H1 (cell line): ENCODE results near the gene BIK. TPM values are rescaled to one million over a fixed set of nuclear protein-coding genes. Genes with fewer than 3 reads are reported as not detected.
A peak's percentile ranks its signal among the peaks of the same experiment; 100 is the strongest.

Source experiments
- CTCF ChIA-PET: fragments of 300-600 bp; sonication (Branson Sonifier 250); formaldehyde crosslinking; loops from one replicate; lab custom pipeline; 2021; ENCODE audit not compliant: partially characterized antibody; lab: Charles Lee
- POLR2A ChIA-PET: fragments of 300-600 bp; sonication (Branson Sonifier 250); formaldehyde crosslinking; loops from one replicate; lab custom pipeline; 2021; ENCODE audit warnings: inconsistent platforms; ENCODE audit not compliant: partially characterized antibody; lab: Charles Lee
- DNase-seq, 2 experiments: peaks; one replicate each; pipeline versions ENCODE4 v3.0.0 to v3.0.0-alpha.2; 2010 to 2022; ENCODE audit warnings: low spot score in 2 of 2, low read depth in 1 of 2, mixed read lengths in 1 of 2
- FAIRE-seq: peaks from 2 replicates; lab custom pipeline; 2011; peaks lifted over from hg19 to GRCh38; lab: Jason Lieb, UNC
- H2AFZ ChIP-seq: 2 replicates; pipeline ENCODE4 v1.8.1; 2012; ENCODE audit warnings: low read length, inconsistent platforms
- H2AK5ac ChIP-seq: 2 replicates; pipeline ENCODE4 v1.6.1; 2013; ENCODE audit warnings: low read depth, low read length
- H2BK120ac ChIP-seq: replicated peaks from 2 replicates; pipeline ENCODE3; 2013; ENCODE audit warnings: low read depth, low read length, inconsistent platforms
- H2BK12ac ChIP-seq: 2 replicates; pipeline ENCODE4 v1.6.1; 2013; ENCODE audit warnings: low read depth, low read length
- H2BK15ac ChIP-seq: 2 replicates; pipeline ENCODE4 v1.6.1; 2013; ENCODE audit warnings: low read length
- H2BK20ac ChIP-seq: 2 replicates; pipeline ENCODE4 v1.6.1; 2013; ENCODE audit warnings: low read length
- H2BK5ac ChIP-seq: 2 replicates; pipeline ENCODE4 v1.6.1; 2013; ENCODE audit warnings: low read depth, low read length
- H3K14ac ChIP-seq: 2 replicates; pipeline ENCODE4 v1.6.1; 2013; ENCODE audit warnings: inconsistent platforms; ENCODE audit not compliant: insufficient read length
- H3K18ac ChIP-seq: 2 replicates; pipeline ENCODE4 v1.6.1; 2013; ENCODE audit warnings: low read length; ENCODE audit errors: extremely low read depth
- H3K23ac ChIP-seq: 2 replicates; pipeline ENCODE4 v1.6.1; 2013; ENCODE audit warnings: inconsistent platforms; ENCODE audit not compliant: insufficient read length
- H3K23me2 ChIP-seq: 2 replicates; pipeline ENCODE4 v1.6.1; 2013; ENCODE audit warnings: low read depth, low read length
- H3K27ac ChIP-seq: 2 replicates; pipeline ENCODE4 v1.6.1; 2011; ENCODE audit warnings: low read depth, low read length, inconsistent platforms
- H3K27me3 ChIP-seq, 4 experiments: replicated peaks in 1 of 4; 1 replicate in 1 of 4; 2 replicates in 3 of 4; pipeline versions ENCODE4 v1.6.1 to v1.8.1; 2011 to 2013; ENCODE audit warnings: low read length in 3 of 4, mild to moderate bottlenecking in 3 of 4, inconsistent platforms in 2 of 4, mixed read lengths in 2 of 4, moderate library complexity in 1 of 4; ENCODE audit not compliant: control insufficient read depth in 3 of 4, insufficient read depth in 3 of 4; ENCODE audit errors: extremely low read depth in 1 of 4
- H3K36me3 ChIP-seq, 4 experiments: 2 replicates each; pipeline versions ENCODE4 v1.6.1 to v1.8.1; 2011 to 2013; ENCODE audit warnings: mild to moderate bottlenecking in 4 of 4, low read length in 3 of 4, moderate library complexity in 2 of 4, control low read depth in 1 of 4, inconsistent platforms in 1 of 4; ENCODE audit not compliant: insufficient read depth in 4 of 4, control insufficient read depth in 2 of 4
- H3K4ac ChIP-seq: replicated peaks from 2 replicates; pipeline ENCODE3; 2013; ENCODE audit warnings: low read length, low read depth, mixed read lengths, inconsistent platforms; ENCODE audit not compliant: insufficient read length
- H3K4me1 ChIP-seq, 4 experiments: replicated peaks in 1 of 4; 1 replicate in 1 of 4; 2 replicates in 3 of 4; pipeline versions ENCODE4 v1.6.1 to v1.8.1; 2011 to 2013; ENCODE audit warnings: low read length in 3 of 4, inconsistent platforms in 2 of 4, mixed read lengths in 1 of 4; ENCODE audit not compliant: insufficient read depth in 4 of 4, control insufficient read depth in 3 of 4
- H3K4me2 ChIP-seq, 2 experiments: 2 replicates each; pipeline versions ENCODE4 v1.6.1 to v1.8.1; 2011 to 2013; ENCODE audit warnings: low read depth in 2 of 2, low read length in 2 of 2, control low read depth in 1 of 2, inconsistent platforms in 1 of 2, mild to moderate bottlenecking in 1 of 2; ENCODE audit not compliant: insufficient read depth in 1 of 2
- H3K4me3 ChIP-seq, 4 experiments: fragments of 200-600, 300-600 bp in 1 of 4; sonication (generic), shearing (Covaris generic), sonication (Bioruptor Twin) in 1 of 4; 2 replicates each; pipeline versions ENCODE4 v1.5.1 to v1.8.1; 2011 to 2016; ENCODE audit warnings: low read length in 4 of 4, low read depth in 3 of 4, control low read depth in 2 of 4, inconsistent platforms in 2 of 4, mild to moderate bottlenecking in 2 of 4, mixed read lengths in 1 of 4, moderate library complexity in 1 of 4; ENCODE audit not compliant: insufficient read depth in 2 of 4; ENCODE audit errors: extremely low read depth in 1 of 4
- H3K56ac ChIP-seq: replicated peaks from 2 replicates; pipeline ENCODE3; 2013; ENCODE audit warnings: low read depth, mild to moderate bottlenecking, mixed read lengths, low read length, inconsistent platforms; ENCODE audit not compliant: insufficient read length
- H3K79me1 ChIP-seq: 2 replicates; pipeline ENCODE4 v1.6.1; 2013; ENCODE audit warnings: low read depth, low read length, control low read depth
- H3K79me2 ChIP-seq, 2 experiments: 2 replicates each; pipeline versions ENCODE4 v1.6.1 to v1.8.1; 2012 to 2013; ENCODE audit warnings: low read length in 2 of 2, mild to moderate bottlenecking in 2 of 2, inconsistent platforms in 1 of 2; ENCODE audit not compliant: insufficient read depth in 2 of 2, control insufficient read depth in 1 of 2
- H3K9ac ChIP-seq, 4 experiments: replicated peaks in 1 of 4; 1 replicate in 1 of 4; 2 replicates in 3 of 4; pipeline versions ENCODE4 v1.6.1 to v1.8.1; 2011 to 2013; ENCODE audit warnings: low read depth in 3 of 4, low read length in 3 of 4, control low read depth in 2 of 4, mild to moderate bottlenecking in 2 of 4, moderate library complexity in 2 of 4, inconsistent platforms in 1 of 4; ENCODE audit errors: extremely low read depth in 1 of 4
- H3K9me3 ChIP-seq, 2 experiments: 2 replicates each; pipeline versions ENCODE4 v1.6.1 to v1.8.1; 2012 to 2013; ENCODE audit warnings: mild to moderate bottlenecking in 2 of 2, moderate library complexity in 2 of 2, control low read depth in 1 of 2, inconsistent platforms in 1 of 2, low read depth in 1 of 2, low read length in 1 of 2, mixed read lengths in 1 of 2; ENCODE audit not compliant: insufficient read depth in 2 of 2
- H4K20me1 ChIP-seq, 2 experiments: replicated peaks in 1 of 2; 2 replicates each; pipeline versions ENCODE3 to v1.8.1; 2011 to 2013; ENCODE audit warnings: inconsistent platforms in 2 of 2, low read length in 2 of 2, mild to moderate bottlenecking in 1 of 2; ENCODE audit not compliant: insufficient read depth in 2 of 2, control insufficient read depth in 1 of 2
- H4K5ac ChIP-seq: 2 replicates; pipeline ENCODE4 v1.6.1; 2013; ENCODE audit warnings: low read length, low read depth, mixed read lengths, inconsistent platforms; ENCODE audit not compliant: insufficient read length
- H4K8ac ChIP-seq: 2 replicates; pipeline ENCODE4 v1.8.0; 2013; ENCODE audit warnings: mild to moderate bottlenecking, moderate library complexity, low read length, inconsistent platforms; ENCODE audit not compliant: insufficient read depth; ENCODE audit errors: extremely low read depth
- H4K91ac ChIP-seq: replicated peaks from 2 replicates; pipeline ENCODE3; 2013; ENCODE audit warnings: low read length, mixed read lengths, inconsistent platforms; ENCODE audit not compliant: insufficient read length
- POU5F1 ChIP-seq: IDR thresholded peaks from 2 replicates; pipeline ENCODE4 v1.6.1; 2011; ENCODE audit warnings: low read depth, mild to moderate bottlenecking, low read length, moderate library complexity
- SP1 ChIP-seq: IDR thresholded peaks from 2 replicates; pipeline ENCODE4 v1.6.1; 2011; ENCODE audit warnings: low read depth, low read length
- WGBS, 2 experiments: shearing (Covaris generic) in 1 of 2; methylation state at CpG; one replicate each; pipeline versions ENCODE4 v1.1.6 to v1.1.7; 2013 to 2015; ENCODE audit warnings: low lambda C conversion rate in 2 of 2, mixed read lengths in 2 of 2, inconsistent platforms in 1 of 2, low coverage in 1 of 2, missing lambda C conversion rate in 1 of 2; ENCODE audit not compliant: insufficient replicate concordance in 2 of 2, insufficient coverage in 1 of 2, insufficient read length in 1 of 2; ENCODE audit errors: extremely low coverage in 1 of 2, missing lambda C conversion rate in 1 of 2; 5-methylcytosine and 5-hydroxymethylcytosine counted together
- polyA plus RNA-seq, 7 experiments: library from polyadenylated mRNA; depleted of rRNA in 3 of 7; stranded (reverse) in 5 of 7; unstranded in 2 of 7; fragments of >200 nt in 5 of 7; fragments of 200-250 nt in 2 of 7; gene quantifications; 1 replicate in 5 of 7; 2 replicates in 1 of 7; 4 replicates in 1 of 7; pipeline versions ENCODE4 v1.2.1 to v1.2.3, GENCODE V29; 2011 to 2013; ENCODE audit warnings: missing spikeins in 2 of 7, mixed read lengths in 2 of 7
- total RNA-seq: library from RNA; stranded (reverse); fragmentation: NEBNext Ultra II Directional; extraction: Animal tissue kit (Norgen Biotek cat#: 25700); gene quantifications from 2 replicates; pipeline ENCODE4 v1.2.1, GENCODE V29; 2021

Gene BIK
- total and polyA plus RNA-seq, 2 of the 8 experiments (the other 6 are each of a cell fraction or from before 2014, with no cell fraction given): 3.3 to 5.5 TPM

- peak overlapping the region; percentile 46 for H4K8ac ChIP-seq
- H3K23ac ChIP-seq: no peak overlapping the region
- H2BK5ac ChIP-seq: no peak overlapping the region
- no peaks in the 10 kb centered on the region for H3K4me1 ChIP-seq
- H3K18ac ChIP-seq: no peak overlapping the region
- peaks cover 5 to 7% of the 10 kb centered on the region in 2 experiments for H4K20me1 ChIP-seq
- no peak for FAIRE-seq
- H3K36me3 ChIP-seq: peaks cover 24 to 46% (median 42%) of the 10 kb centered on the region in 4 experiments
- no peak overlapping the region for H4K5ac ChIP-seq
- no peaks in the 10 kb centered on the region for H3K23me2 ChIP-seq
- H2AFZ ChIP-seq: no peak overlapping the region
- no peak overlapping the region for H3K56ac ChIP-seq
- H4K91ac ChIP-seq: no peak overlapping the region
- TF ChIP-seq POU5F1 (no peak), SP1 (no peak)
- no peak overlapping the region for H2BK20ac ChIP-seq
- no peaks in the 10 kb centered on the region for H3K27me3 ChIP-seq
- no peak overlapping the region for H3K4ac ChIP-seq
- no peak overlapping the region for H2BK120ac ChIP-seq
- no peak overlapping the region for H3K14ac ChIP-seq
- POLR2A ChIA-PET: interaction anchor here (1.5 to 2.6 kb wide), 6 partner anchors 10 to 32 kb away, joined by 3 to 12 read pairs (median 7); no protein-coding TSS in a partner anchor
- H3K79me1 ChIP-seq: no peaks in the 10 kb centered on the region
- no peak overlapping the region for H2BK15ac ChIP-seq
- H3K4me2 ChIP-seq: no peak overlapping the region
- no peak overlapping the region; the same call in 1 of the 2 replicates for H3K27ac ChIP-seq
- CTCF ChIA-PET: interaction anchor here (1.4 kb wide), 2 partner anchors 60 to 63 kb away, joined by 3 to 7 read pairs; no protein-coding TSS in a partner anchor
- H2AK5ac ChIP-seq: no peak overlapping the region
- no peak for DNase-seq
- no peaks in the 10 kb centered on the region for H3K9me3 ChIP-seq
- WGBS, 2 experiments: 89% methylated on average over 21 of the region's 25 CpGs; no CpG with 5 or more reads in 1 of the 2 experiments
- H2BK12ac ChIP-seq: no peak overlapping the region
- H3K9ac ChIP-seq: no peak overlapping the region
- no peak overlapping the region for H3K4me3 ChIP-seq
- H3K79me2 ChIP-seq: no peaks in the 10 kb centered on the region
Observed at GRCh38 chr22:43168471-43169309, 58.1 kb downstream of the BIK start.
